Astrocyte (in vitro differentiated cells and primary cell): ENCODE results near the gene DDIT4. TPM values are rescaled to one million over a fixed set of nuclear protein-coding genes. Genes with fewer than 3 reads are reported as not detected.
A peak's percentile ranks its signal among the peaks of the same experiment; 100 is the strongest.

Experiments used
- DNase-seq: peaks from one replicate; pipeline ENCODE4 v3.0.0-alpha.2; 2010; ENCODE audit warnings: low read depth
- FAIRE-seq: peaks from 2 replicates; lab custom pipeline; 2011; peaks lifted over from hg19 to GRCh38; lab: Jason Lieb, UNC
- H2AFZ ChIP-seq: 2 replicates; pipeline ENCODE4 v1.6.0; 2012; ENCODE audit warnings: low read depth, low read length, inconsistent platforms
- H3K27ac ChIP-seq: 2 replicates; pipeline ENCODE4 v1.5.1; 2011; ENCODE audit warnings: low read depth, low read length, inconsistent platforms
- H3K27me3 ChIP-seq: 2 replicates; pipeline ENCODE4 v1.6.0; 2011; ENCODE audit warnings: low read length, inconsistent platforms; ENCODE audit not compliant: insufficient read depth
- H3K36me3 ChIP-seq: 2 replicates; pipeline ENCODE4 v1.5.1; 2011; ENCODE audit warnings: low read length, inconsistent platforms; ENCODE audit not compliant: insufficient read depth
- H3K4me1 ChIP-seq: 2 replicates; pipeline ENCODE4 v1.5.1; 2011; ENCODE audit warnings: low read length, inconsistent platforms; ENCODE audit not compliant: insufficient read depth
- H3K4me2 ChIP-seq: 2 replicates; pipeline ENCODE4 v1.6.0; 2012; ENCODE audit warnings: low read length, inconsistent platforms
- H3K4me3 ChIP-seq: 2 replicates; pipeline ENCODE4 v1.5.1; 2011; ENCODE audit warnings: low read depth, mild to moderate bottlenecking, low read length, inconsistent platforms; ENCODE audit not compliant: insufficient read depth
- H3K79me2 ChIP-seq: 2 replicates; pipeline ENCODE4 v1.6.0; 2012; ENCODE audit warnings: mild to moderate bottlenecking, low read length, inconsistent platforms; ENCODE audit not compliant: insufficient read depth
- H3K9ac ChIP-seq: 2 replicates; pipeline ENCODE4 v1.6.0; 2012; ENCODE audit warnings: mild to moderate bottlenecking, low read length, inconsistent platforms
- H3K9me3 ChIP-seq: 2 replicates; pipeline ENCODE4 v1.5.1; 2012; ENCODE audit warnings: low read depth, mild to moderate bottlenecking, low read length, inconsistent platforms; ENCODE audit not compliant: insufficient read depth
- H4K20me1 ChIP-seq: 2 replicates; pipeline ENCODE4 v1.6.0; 2012; ENCODE audit warnings: low read length, inconsistent platforms; ENCODE audit not compliant: insufficient read depth
- H3K27ac Mint-ChIP-seq: one replicate; pipeline ENCODE4 v1.8.0; 2021; ENCODE audit warnings: mild to moderate bottlenecking, mixed read lengths; ENCODE audit not compliant: unreplicated experiment
- H3K27me3 Mint-ChIP-seq: one replicate; pipeline ENCODE4 v1.8.0; 2021; ENCODE audit warnings: low read depth, mixed read lengths; ENCODE audit not compliant: unreplicated experiment
- H3K36me3 Mint-ChIP-seq: one replicate; pipeline ENCODE4 v1.8.0; 2021; ENCODE audit warnings: low read depth, mixed read lengths; ENCODE audit not compliant: unreplicated experiment
- H3K4me1 Mint-ChIP-seq: one replicate; pipeline ENCODE4 v1.8.0; 2021; ENCODE audit warnings: low read depth, mixed read lengths; ENCODE audit not compliant: unreplicated experiment
- H3K4me3 Mint-ChIP-seq: one replicate; pipeline ENCODE4 v1.8.0; 2021; ENCODE audit warnings: mild to moderate bottlenecking, moderate library complexity, mixed read lengths; ENCODE audit not compliant: unreplicated experiment
- H3K9me3 Mint-ChIP-seq: one replicate; pipeline ENCODE4 v1.8.0; 2021; ENCODE audit warnings: mild to moderate bottlenecking, mixed read lengths; ENCODE audit not compliant: unreplicated experiment
- CTCF ChIP-seq: IDR thresholded peaks from 2 replicates; pipeline ENCODE4 v1.5.1; 2011; ENCODE audit warnings: low read depth, mild to moderate bottlenecking, inconsistent platforms, low read length, moderate library complexity; ENCODE audit not compliant: insufficient read depth
- EZH2 ChIP-seq: IDR thresholded peaks from 2 replicates; pipeline ENCODE4 v1.6.1; 2012; ENCODE audit warnings: mild to moderate bottlenecking, low read length, inconsistent platforms; ENCODE audit not compliant: insufficient read depth
- total RNA-seq: library from RNA; stranded (reverse); gene quantifications from 2 replicates; pipeline ENCODE4 v1.2.1, GENCODE V29; 2021

The DDIT4 gene
- total RNA-seq, 1 donor from 2014 or later: 244 TPM

GRCh38 chr10:72260239-72260975 lies 13.3 kb upstream of the DDIT4 start:
- FAIRE-seq: no peak
- TF ChIP-seq CTCF: no peak
- no peak for TF ChIP-seq EZH2

GRCh38 chr10:72260976-72261783 lies 12.5 kb upstream of the DDIT4 start:
- Histone ChIP-seq H3K27me3 (peaks cover 4% of the 10 kb centered on the region), H3K4me3 (peak overlapping the region; percentile 64), H3K9me3 (no peaks in the 10 kb centered on the region), H3K79me2 (no peaks in the 10 kb centered on the region), H4K20me1 (no peaks in the 10 kb centered on the region), H3K4me2 (peak overlapping the region; percentile 97), H2AFZ (peak overlapping the region; percentile 95), H3K4me1 (peaks cover 19% of the 10 kb centered on the region), H3K27ac (peak overlapping the region; percentile 22), H3K9ac (peak overlapping the region; percentile 76), H3K36me3 (no peaks in the 10 kb centered on the region)
- no peak for FAIRE-seq
- Mint-ChIP-seq H3K9me3 (no peaks in the 10 kb centered on the region), H3K4me1 (peaks cover 36% of the 10 kb centered on the region), H3K36me3 (no peaks in the 10 kb centered on the region), H3K27ac (peak overlapping the region; percentile 100), H3K27me3 (no peaks in the 10 kb centered on the region), H3K4me3 (peak overlapping the region; percentile 78)
- DNase-seq: peak; percentile 42
- TF ChIP-seq EZH2 (no peak), CTCF (no peak)

More at GRCh38 chr10:72260239-72260975, 13.3 kb upstream of the DDIT4 start:
- DNase-seq: peak; percentile 44
- Histone ChIP-seq H3K79me2 (no peaks in the 10 kb centered on the region), H3K4me1 (peaks cover 19% of the 10 kb centered on the region), H3K4me3 (peak overlapping the region; percentile 64), H3K27me3 (peaks cover 4% of the 10 kb centered on the region), H3K4me2 (peak overlapping the region; percentile 97), H3K36me3 (no peaks in the 10 kb centered on the region), H2AFZ (peak overlapping the region; percentile 95), H3K9me3 (no peaks in the 10 kb centered on the region), H3K27ac (peak overlapping the region; percentile 17), H4K20me1 (no peaks in the 10 kb centered on the region), H3K9ac (peak overlapping the region; percentile 76)
- H3K27me3 Mint-ChIP-seq: no peaks in the 10 kb centered on the region
- H3K9me3 Mint-ChIP-seq: no peaks in the 10 kb centered on the region
- H3K36me3 Mint-ChIP-seq: no peaks in the 10 kb centered on the region
- peaks cover 39% of the 10 kb centered on the region for H3K4me1 Mint-ChIP-seq
- peak overlapping the region; percentile 92 for H3K27ac Mint-ChIP-seq
- H3K4me3 Mint-ChIP-seq: peak overlapping the region; percentile 54
